ENCODE data around the gene ELMO1.

GRCh38 chr7:37079420-37079819 lies 369.2 kb downstream of the ELMO1 start:
- TF ChIP-seq SMC3 (IDR thresholded peaks at IDR 0.05; ENCODE audit: borderline replicate concordance, low read length) (no peak), CTCF (IDR thresholded peaks at IDR 0.05 in 2 of 3, conservative IDR thresholded peaks at IDR 0.05 in 1 of 3; ENCODE audit: control insufficient read depth in 2 of 3, extremely low read depth in 1 of 3, insufficient read depth in 1 of 3, low read depth in 3 of 3, low read length in 3 of 3) (no peak), ZNF687 (IDR thresholded peaks at IDR 0.05) (no peak)

Measured in GM12878 (cell line).